Astrocyte (in vitro differentiated cells and primary cell): ENCODE measurements around the gene P3H2.

ENCODE experiments used
- CTCF ChIP-seq: IDR thresholded peaks from 2 replicates; pipeline ENCODE4 v1.5.1; 2011; ENCODE audit warnings: low read depth, mild to moderate bottlenecking, inconsistent platforms, low read length, moderate library complexity; ENCODE audit not compliant: insufficient read depth
- EZH2 ChIP-seq: IDR thresholded peaks from 2 replicates; pipeline ENCODE4 v1.6.1; 2012; ENCODE audit warnings: mild to moderate bottlenecking, low read length, inconsistent platforms; ENCODE audit not compliant: insufficient read depth

DNA sequence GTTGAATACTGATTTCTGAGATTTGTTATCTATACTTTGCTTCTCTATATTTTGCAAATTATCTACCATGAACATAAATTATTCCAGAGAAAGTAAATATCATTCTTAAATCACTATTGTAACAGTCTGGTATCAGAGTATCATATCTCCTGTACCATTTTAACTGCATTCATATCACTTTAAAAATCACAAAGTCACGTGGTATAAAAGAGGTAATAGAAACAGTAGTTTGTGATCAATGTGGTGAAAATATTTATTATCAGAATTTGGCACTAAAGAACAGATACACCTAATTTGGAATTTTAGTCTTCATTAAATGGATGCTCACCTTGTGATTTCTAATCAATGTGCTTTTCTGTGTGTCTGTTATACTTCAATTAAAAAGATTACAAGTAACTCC lies 47.8 kb downstream of the P3H2 start:
- TF ChIP-seq CTCF (no peak), EZH2 (no peak)
